ENCODE results near the gene NACC1.

Gene NACC1

DNA sequence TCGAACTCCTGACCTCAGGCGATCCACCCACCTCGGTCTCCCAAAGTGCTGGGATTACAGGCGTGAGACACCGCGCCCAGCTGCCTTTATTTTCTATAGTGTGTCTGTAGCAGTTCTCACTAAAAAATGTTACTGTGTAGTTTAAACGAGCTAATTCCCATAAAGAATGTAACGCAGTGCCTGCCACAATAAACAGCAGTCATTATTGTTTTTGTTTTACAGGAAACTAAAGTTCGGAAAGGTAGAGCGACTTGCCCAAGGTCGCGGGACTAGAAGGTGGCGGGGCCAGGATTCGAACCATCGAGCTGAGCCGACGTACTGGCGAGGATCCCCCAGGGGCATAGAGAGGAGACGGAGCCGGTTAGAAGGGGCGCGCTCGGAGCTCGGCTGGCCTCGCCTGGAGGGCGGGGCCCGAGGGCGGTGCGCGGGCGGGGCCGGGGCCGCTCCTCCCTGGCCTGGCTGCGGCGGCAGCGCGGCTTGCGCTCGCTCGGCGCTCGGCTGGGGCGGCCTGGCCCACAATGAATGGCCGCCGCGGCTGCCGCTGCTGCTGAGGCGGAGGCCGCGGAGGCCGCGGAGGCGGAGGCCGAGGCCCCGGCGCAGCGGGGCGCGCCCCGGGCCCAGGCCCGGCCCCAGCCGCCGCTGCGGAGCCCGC lies at the start of gene NACC1:
TSS of gene NACC1 (plus strand) at position 493 of the 652 bp plus-strand sequence. CDS start 16,944 bp downstream, outside the sequence.
- peak; percentile 98 for DNase-seq (ENCODE audit: low spot score)

DNA sequence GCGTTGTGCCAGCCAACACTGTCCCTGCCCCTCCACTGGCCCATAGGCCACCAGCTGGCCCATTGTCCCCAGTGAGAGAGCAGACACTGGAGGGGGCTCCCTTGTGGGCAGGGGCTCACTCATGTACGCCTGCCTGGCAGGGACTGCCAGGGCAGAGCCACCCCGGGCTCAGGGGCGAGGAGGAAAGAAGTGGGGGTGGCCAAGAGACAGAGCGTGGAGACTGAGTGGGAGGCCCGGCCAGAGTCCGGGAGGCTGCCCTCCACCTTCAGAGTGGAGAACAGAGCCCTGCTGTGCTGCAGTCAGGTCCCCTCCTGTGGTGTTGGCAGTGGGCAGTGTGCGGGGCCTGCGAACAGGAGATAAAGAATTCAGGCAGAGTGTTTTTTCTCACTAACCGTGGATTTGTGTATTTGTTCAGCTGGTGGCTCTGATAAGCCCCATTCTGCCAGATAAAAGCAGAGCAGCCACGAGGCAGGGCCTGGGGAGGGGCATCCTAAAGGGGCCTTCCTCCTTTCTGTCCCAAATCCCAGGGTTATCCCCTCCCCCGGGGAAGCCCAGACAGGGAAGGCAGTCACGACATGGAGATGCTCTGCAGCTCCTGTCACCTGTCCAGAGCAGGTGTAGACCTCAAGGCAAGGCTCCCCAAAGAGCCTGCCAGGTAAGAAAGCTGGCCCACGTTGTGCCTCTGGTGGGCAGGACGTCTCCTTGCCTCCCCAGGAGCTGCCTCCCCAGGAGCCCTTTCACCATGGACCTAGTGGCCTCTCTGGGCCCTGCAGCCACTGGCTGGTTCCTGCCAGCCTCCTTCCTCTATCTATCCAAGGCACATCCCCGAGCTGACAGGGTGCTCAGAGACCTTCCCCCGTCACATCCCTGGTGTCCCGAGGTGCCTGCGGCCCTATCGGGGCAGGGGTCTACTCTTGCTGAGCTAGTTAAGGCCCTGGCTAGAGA lies 48.4 kb upstream of the NACC1 start:
- DNase-seq (ENCODE audit: low spot score) = no peak

DNA sequence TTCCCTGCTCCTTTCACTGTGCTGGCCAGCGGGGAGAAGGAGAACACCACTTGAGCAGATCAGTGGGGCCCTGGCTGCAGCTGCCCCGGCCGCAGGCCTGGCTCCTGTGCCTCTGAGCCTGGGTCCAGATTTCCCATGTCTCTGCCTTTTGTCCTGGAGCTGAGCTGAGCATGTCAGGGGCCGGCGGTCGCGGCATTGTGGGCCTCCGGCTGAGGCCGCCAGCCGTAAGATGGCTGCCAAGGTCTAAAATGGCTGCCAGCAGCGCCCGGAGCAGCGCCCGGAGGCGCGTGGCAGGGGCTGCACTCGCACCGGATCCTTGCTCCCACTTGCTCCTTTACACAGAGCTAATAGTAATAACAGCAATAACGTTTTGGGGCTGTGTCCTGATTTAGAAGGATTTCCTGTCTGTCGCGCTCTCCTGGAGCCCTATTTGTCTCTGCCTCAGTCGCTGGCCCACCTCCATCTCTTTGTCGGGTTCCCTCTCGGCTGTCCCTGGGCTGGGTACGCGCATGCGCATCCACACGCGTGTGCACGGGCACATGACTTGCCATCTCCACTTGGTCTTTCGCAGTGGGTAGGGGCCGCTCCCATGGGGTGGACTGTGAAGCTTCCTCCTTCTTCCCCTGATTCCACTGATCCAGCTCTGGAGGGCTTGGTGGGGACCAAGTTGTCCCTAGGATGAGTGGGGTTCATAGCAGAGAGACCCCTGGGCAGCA lies 47.5 kb upstream of the NACC1 start:
- no peak for DNase-seq (ENCODE audit: low spot score)

DNA sequence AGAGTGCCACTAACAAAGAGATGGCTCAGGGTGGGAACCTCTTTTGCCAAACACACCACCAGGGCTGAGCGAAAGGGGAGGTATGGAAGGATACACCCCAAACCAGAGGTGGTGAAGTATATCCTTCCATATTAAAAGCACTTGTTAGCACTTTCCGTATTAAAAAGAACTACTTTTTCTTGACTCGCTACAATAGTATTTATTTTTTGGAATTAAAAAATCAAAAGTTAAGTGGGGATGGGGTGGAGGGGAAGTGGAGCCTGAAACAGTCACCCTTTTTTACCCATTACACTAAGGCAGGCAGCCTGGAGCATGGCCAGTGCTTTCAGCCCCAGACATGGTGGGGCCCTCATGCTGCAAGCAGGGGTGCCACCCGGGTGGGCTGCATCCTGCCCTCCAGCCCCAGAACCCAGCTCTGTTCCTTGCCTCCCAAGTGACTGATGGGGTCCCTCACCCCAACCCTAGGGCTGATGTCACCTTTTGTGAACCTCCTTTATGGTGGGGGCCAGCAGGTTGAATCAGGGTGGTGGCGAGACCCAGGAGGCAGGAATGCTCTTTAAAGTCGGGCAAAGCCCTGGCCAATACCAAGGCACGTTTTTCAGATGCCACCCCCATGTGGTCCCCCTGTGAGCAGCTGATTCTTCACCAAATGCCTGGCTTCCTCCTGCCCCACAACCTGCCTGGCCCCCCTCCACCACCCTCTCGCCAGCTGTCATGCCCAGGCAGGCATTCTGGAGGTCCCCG lies 46.4 kb upstream of the NACC1 start:
- no peak for DNase-seq (ENCODE audit: low spot score)

DNA sequence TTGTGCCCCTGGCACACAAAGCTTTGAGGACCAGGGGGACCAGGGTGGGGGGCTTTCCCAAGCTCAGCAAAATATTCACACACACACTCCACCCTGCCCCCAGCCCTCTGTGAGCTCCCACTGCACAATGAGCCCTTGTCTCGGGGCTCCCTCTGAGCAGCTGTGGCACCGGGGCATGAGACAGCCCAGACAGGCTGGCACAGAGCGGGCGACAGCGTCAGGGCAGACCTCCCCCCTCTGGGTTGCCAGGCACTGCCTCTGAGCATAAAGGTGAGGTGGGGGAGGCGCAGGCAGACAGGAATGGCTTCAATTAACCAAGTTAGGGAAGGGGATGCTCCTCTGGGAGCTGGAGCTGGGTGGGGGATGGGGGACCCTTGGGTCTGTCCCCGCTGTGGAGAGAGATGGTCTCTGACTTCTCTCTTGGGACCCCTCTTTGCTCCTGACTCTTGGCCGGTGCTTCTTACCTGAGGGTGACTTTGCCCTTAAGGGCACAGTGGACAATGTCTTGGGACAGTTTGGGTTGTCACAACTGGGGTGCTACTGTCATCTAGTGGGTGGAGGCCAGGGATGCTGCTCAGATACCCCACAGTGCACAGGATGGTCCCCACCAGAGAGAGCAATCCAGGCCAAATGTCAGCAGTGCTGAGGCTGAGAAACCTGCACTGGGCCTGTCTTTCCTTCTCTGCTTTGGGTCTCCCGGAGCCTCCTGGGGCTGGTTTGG lies 45.7 kb upstream of the NACC1 start:
- DNase-seq (ENCODE audit: low spot score) = no peak

DNA sequence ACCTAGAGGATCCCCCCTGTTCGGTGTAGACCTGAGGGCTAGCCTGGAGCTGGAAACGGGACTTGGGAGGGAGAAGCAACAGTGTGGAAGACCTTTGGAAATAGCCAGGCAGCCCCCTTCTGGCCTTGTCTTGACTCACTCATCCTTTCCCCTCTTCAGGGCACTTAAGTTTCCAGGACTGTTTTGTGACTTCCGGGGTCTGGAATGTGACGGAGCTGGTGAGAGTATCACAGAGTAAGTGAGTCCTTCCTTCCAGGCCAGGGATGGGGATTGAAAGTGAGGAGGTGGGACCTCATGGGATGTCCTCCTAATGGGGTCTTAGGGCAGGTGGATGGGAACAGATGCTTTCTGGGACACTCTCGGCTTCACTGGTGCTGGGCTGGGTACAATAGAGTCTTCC lies 44.8 kb upstream of the NACC1 start:
- no peak for DNase-seq (ENCODE audit: low spot score)

DNA sequence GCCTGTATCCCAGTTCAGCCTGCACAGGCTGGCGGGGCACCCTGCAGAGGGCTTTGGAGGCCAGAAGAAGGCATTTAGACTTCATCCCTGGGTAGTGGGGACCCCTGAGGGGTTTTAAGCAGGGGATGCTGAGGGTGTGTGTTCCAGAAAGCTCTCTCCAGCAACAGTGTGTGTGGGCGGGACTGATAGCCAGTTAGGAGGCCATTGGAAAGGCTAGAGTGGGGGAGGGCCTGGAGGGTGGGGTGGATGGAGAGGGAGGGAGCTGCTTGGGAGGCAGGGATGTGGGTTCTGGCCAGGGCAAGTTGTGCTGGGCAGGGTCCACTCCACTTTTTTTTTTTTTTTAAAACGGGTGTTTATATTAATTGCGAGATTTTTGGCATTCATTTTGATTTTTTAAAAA lies 43.7 kb upstream of the NACC1 start:
- DNase-seq (ENCODE audit: low spot score) = no peak

DNA sequence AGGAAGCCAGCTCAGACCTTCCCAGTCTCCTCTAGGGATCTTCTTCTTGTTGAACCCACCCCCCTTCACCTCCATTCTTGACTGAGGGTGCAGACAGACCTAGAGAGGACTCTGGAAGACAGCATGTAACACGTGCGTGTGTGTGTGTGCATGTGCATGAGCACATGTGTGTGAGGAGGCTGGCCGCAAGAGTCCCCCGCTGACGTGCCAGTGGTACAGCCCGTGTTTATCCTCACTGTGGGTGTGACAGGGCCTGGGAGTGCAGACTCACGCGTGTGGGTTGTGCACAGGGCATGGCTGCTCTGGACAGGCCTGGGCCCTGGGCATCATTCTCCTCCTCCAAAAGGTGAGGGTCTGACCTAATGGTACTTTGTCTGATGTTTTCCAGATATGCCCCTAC lies 41.7 kb upstream of the NACC1 start:
- no peak for DNase-seq (ENCODE audit: low spot score)

DNA sequence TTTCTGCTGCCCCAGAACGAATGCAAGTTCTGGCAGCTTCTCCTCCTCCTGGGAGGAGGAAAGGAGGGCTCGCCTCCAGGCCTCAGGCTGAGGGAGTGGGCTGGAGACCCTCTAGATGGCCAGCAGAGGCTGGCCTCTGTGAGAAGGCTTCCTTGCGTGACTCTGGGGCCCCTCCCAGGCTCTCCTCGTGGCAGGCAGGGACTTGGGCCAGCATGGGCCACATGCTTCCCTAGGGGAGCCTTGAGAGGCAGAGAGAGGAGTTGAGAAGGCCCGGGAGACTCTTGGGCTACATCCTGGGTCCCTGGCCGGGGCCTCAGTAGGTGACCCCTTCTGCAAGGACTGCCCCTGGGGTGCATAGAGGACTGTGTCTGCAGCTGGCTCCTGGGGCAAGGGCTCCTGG lies 41.3 kb upstream of the NACC1 start:
- no peak for DNase-seq (ENCODE audit: low spot score)

DNA sequence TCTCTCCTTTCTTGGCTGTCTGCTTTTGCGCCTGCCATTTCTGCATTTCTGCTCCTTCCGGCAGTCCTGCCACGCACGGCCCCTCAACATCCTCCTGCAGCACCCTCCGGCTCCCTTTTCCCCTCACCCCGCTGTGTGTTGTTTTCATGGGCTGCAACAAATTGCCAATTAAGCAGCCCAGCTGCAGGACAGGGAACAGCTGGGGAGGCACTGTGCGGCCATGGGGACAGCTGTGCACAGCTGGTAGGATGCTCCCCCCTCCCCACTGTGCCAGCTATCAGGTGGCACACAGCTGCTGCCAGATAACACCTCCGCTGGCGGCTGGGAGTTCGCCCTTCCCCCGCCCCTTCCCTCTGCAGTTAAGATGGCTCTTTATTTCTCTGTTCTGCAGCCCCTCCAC lies 40.8 kb upstream of the NACC1 start:
- no peak for DNase-seq (ENCODE audit: low spot score)

DNA sequence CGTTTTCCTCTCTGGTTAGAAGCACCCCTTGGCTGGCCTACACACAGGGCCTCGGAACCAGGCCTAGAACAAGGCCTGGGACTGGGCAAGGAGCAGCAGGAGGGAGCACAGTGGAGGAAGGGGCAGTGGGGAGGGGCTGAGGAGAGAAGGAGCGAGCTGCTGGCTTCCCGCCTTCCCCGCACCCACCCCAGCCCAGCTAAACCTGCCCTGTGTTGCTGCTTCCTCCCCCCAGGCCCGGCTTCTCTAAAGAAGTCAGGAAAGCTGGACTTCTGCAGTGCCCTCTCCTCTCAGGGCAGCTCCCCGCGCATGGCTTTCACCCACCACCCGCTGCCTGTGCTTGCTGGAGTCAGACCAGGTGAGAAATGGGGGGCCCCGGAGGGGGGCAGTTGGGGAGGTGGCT lies 39.7 kb upstream of the NACC1 start:
- DNase-seq (ENCODE audit: low spot score) = no peak

DNA sequence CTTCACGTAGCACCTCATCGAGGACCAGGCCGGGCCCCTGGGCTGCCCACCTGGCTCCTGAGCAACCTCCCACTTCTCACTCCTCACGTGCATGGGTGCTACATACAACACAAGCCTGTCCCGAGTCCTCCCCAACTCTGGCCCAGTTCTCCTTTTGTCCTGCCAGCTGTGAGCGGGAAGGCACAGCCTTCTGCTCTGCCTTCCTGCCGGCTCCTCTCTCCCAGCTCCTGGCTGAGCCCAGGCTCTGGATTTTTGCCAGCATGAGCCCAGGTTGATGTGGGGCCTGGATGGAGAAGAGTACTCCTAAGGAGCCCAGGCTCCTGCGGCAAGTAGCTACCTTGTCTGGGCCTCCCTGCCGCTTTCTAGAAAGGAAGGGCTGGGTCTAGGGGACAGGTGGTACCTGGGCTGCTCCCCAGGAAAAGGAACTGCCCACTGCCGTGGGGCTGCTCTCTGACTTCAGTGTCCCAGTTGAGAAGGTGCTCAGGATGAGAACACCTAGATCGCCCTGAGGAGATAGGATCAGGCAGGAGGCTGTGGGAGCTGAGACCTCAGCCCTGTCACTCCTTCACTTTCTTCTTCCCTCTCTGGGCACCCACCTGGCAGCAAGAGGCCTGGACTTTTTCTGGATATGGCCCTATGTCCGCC lies 39.0 kb upstream of the NACC1 start:
- no peak for DNase-seq (ENCODE audit: low spot score)

DNA sequence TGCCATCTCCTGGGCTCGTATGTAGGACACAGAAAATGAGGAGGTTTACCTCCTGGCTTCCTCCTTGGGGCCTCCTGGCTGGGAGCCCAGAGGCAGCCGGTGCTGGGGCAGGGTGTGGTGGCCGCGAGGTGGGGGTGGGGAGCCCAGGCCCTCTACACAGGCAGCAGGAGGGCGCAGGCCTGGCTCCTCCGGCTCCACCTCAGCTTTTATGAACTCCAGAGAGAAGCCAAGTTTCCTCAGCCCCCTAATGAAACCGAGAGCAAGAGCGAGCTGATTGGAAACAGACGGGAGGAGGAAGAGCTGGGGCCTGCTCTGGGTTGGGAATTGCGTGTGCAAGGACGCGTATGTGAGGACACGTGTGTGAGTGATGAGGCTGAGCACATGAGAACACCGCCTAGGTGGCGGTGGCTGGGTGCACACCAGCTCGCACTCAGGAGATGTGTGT lies 38.5 kb upstream of the NACC1 start:
- DNase-seq (ENCODE audit: low spot score) = peak; percentile 59

DNA sequence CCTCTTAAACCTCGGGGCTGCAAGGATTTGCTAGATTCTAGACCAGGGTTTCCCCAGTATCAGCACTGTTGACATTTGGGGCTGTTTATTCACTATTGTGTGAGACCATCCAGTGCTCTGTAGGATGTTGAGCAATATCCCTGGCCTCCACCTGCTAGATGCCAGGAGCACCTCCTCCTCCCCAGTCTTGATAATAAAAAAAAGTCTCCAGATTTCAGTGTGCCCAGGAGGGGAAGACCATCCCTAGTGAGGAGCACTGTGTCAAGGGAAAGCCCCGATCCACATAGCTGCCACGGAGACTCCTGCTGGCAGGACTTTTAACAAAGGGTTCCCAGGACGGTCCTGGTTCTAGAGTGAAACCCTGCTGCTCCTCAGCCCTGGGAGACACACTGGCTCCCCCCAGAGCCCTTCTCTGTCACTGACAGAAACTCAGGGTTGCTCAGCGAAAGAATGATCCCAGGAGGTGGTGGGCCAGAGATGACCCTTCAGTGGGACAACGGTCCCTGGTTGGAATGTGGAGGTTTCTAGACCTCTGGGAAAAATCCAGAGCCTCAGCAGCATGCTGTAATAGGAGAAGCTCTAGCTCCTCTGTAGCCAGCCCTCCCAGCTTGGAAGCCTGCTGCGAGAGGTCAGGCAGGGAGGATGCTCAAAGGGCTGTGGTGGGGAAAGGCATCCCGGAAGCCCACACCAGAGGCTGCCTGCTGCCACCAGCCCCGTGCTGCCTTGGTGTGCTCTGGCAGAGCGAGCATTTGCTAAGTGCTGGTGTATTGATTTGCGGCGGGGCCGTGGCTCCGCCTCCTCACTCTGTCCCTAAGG lies 35.7 kb upstream of the NACC1 start:
- DNase-seq (ENCODE audit: low spot score) = peak; percentile 75

DNA sequence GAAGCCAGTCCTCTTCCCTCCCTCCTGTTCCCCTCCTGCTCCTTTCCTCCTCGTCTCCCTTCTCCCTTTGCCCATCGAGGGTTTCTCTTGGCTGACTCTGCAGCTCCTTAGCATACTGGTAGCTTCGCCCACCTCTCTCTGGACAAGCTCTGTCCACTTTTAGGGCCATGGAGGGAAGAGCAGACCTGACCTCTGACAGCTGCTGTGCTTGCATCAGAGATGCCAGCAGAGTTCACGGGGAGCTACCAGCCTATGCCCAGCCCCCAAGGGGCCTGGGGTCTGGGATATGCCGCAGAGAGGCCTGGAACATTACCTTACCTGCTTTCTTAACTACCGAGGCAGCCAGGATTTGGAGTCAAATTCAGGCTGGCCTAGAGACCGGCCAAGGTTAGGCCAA lies 35.1 kb upstream of the NACC1 start:
- DNase-seq (ENCODE audit: low spot score) = no peak

DNA sequence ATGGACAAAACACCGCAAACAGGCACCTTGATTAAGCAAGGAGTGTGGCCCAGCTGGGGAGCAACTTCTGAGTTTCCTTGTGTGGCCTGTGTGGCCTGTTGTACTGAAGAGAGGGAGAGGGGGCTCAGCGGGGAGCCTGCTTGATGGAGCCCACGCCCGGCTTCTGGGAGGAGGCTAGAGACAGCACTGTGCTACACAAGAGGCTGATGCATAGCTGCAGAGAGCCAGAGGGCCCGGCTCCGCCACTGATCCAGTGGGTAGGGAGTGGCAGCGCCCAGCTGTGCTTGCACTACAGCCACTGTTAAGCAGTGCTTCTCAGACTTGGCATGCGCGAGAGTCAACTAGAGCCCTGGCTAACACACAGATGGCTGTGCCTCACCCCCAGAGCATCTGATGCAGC lies 34.4 kb upstream of the NACC1 start:
- DNase-seq (ENCODE audit: low spot score) = no peak

DNA sequence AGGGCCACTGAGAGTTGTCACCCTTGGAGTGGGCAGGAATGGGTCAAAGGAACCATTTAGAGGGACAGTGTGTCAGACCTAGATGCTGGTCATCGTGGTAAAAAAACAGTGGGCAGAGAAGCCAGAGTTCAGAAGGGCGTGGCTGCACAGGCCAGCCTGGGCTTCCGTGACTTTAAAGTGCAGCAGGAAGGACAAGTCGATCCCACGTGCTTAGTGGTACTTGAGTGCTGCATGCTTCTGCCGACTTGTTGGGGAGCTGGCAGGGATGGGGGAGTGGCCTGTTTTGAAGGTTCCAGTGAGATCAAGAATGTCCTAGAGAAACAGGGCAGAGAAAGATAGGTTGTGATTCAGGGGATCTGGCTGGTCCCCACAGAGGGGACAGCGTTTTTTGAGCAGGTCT lies 32.4 kb upstream of the NACC1 start:
- no peak for DNase-seq (ENCODE audit: low spot score)

DNA sequence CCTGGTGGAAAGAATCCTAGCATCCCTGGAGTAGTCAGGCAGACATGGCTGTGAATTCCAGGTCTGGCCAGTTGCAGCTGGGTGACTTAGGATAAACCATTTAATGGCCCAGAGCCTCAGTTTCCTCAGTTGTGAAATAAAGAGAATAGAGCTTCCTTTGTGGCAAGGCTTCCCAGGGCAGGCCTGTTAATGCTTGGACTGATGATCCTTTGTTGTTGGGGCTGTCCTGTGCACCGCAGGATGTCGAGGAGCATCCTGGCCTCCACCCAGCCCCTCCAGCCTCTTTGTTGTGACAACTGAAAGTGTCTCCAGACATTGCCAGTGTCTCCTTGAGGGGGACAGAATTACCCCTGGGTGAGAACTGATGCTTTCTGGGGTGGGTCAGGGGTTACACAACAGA lies 31.7 kb upstream of the NACC1 start:
- no peak for DNase-seq (ENCODE audit: low spot score)

DNA sequence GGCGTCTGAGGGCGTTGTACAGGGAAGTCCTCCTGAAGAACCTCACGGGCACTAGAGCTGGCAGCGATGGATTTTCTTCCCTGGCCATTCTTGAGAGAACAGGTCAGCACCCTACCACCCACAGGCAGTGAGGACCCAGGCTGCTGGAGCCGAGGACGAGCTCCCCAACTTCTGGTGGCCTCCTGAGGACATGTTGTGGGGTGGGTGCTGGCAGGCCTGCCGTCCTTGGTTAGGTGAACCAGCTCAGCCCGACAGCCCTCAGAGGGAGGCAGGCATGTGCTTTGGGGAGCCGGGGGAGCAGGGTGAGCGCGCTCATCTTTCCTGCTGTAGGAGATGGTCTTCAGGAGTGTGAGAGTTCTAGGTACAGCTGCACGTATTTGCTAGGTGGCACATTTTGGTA lies 30.8 kb upstream of the NACC1 start:
- no peak for DNase-seq (ENCODE audit: low spot score)

Measured in AG08396 (cell line).